H1 (cell line): ENCODE results near the gene CCDC152.

ENCODE experiments used
- ATF3 ChIP-seq: IDR thresholded peaks from 2 replicates; pipeline ENCODE4 v1.6.1; 2011; ENCODE audit warnings: low read depth, mild to moderate bottlenecking, low read length; ENCODE audit not compliant: insufficient read depth
- CTCF ChIP-seq, 3 experiments: IDR thresholded peaks; 1 replicate in 2 of 3; 2 replicates in 1 of 3; pipeline versions ENCODE4 v1.5.1 to v1.6.1; 2011; ENCODE audit warnings: low read length in 3 of 3, mild to moderate bottlenecking in 3 of 3, inconsistent platforms in 2 of 3, low read depth in 1 of 3, moderate library complexity in 1 of 3; ENCODE audit not compliant: insufficient read depth in 1 of 3; ENCODE audit errors: control extremely low read depth in 1 of 3
- EGR1 ChIP-seq: IDR thresholded peaks from 2 replicates; pipeline ENCODE4 v1.6.1; 2011; ENCODE audit warnings: low read depth, low read length, borderline replicate concordance
- HDAC2 ChIP-seq, 2 experiments: fragments of 300-600 bp in 1 of 2; sonication (generic) in 1 of 2; IDR thresholded peaks; 2 replicates each; pipeline ENCODE4 v1.6.1; 2011 to 2012; ENCODE audit warnings: low read depth in 2 of 2, low read length in 2 of 2, mild to moderate bottlenecking in 2 of 2, moderate library complexity in 2 of 2, borderline replicate concordance in 1 of 2, inconsistent platforms in 1 of 2
- PHF8 ChIP-seq: fragments of 200-600 bp; sonication (generic); conservative IDR thresholded peaks from 2 replicates; pipeline ENCODE4 v1.7.1; 2012; ENCODE audit warnings: low read depth, mild to moderate bottlenecking, inconsistent platforms, low read length, moderate library complexity
- SP1 ChIP-seq: IDR thresholded peaks from 2 replicates; pipeline ENCODE4 v1.6.1; 2011; ENCODE audit warnings: low read depth, low read length
- ZNF274 ChIP-seq: IDR thresholded peaks from 2 replicates; pipeline ENCODE4 v1.7.0; 2012; ENCODE audit warnings: low read length, borderline replicate concordance; ENCODE audit errors: extremely low read depth

- TF ChIP-seq SP1, result no peak
- TF ChIP-seq CTCF (IDR thresholded peaks at IDR 0.05; ENCODE audit: control extremely low read depth in 1 of 3, insufficient read depth in 1 of 3, low read depth in 1 of 3, low read length in 3 of 3), result no peak
- TF ChIP-seq EGR1, result no peak
- TF ChIP-seq HDAC2 (IDR thresholded peaks at IDR 0.05; ENCODE audit: borderline replicate concordance in 1 of 2, low read depth in 2 of 2, low read length in 2 of 2), result no peak
- TF ChIP-seq PHF8, result no peak
- no peak for TF ChIP-seq ATF3
- TF ChIP-seq ZNF274, result no peak
Measured at GRCh38 chr5:42787073-42787472, 30.5 kb downstream of the CCDC152 start.
